UCSD-AML1 (cell line): ENCODE data around the gene MTERF1.
"Not testable (repeated sequence)": the region's sequence is repeated elsewhere in the genome, so short reads cannot be mapped to it uniquely, and the experiment has no call there.

Source experiments
- DNase-seq: peaks from one replicate; lab custom pipeline; 2025; ENCODE audit not compliant: unreplicated experiment; lab: John Stamatoyannopoulos, UW

Gene MTERF1

DNA sequence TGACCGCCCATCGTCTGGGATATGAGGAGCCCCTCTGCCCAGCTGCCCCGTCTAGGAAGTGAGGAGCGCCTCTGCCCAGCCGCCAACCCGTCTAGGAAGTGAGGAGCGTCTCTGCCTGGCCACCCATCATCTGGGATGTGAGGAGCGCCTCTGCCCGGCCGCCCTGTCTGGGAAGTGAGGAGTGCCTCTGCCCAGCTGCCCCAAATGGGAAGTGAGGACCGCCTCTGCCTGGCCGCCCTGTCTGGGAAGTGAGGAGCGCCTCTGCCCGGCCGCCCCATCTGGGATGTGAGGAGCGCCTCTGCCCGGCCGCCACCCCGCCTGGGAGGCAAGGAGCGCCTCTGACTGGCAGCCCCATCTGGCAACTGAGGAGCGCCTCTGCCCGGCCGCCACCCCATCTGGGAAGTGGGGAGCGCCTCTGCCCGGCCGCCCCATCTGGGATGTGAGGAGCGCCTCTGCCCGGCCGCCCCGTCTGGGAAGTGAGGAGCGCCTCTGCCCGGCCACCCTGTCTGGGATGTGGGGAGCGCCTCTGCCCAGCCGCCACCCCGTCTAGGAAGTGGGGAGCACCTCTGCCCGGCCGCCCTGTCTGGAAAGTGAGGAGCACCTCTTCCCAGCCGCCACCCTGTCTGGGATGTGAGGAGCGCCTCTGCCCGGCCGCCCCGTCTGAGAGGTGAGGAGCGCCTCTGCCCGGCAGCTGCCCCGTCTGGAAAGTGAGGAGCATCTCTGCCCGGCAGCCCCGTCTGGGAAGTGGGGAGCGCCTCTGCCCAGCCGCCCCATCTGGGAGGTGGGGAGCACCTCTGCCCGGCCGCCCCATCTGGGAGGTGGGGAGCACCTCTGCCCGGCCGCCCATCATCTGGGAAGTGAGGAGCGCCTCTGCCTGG is 7.1 kb upstream of the MTERF1 start:
- not testable (repeated sequence) for DNase-seq

- no peak for DNase-seq
Measured at GRCh38 chr7:91883676-91884362, 3.3 kb upstream of the MTERF1 start.

GRCh38 chr7:91880016-91880412 is 488 bp downstream of the MTERF1 start:
- DNase-seq = no peak

- no peak for DNase-seq
Measured at GRCh38 chr7:91876391-91877133, 3.9 kb downstream of the MTERF1 start.

DNA sequence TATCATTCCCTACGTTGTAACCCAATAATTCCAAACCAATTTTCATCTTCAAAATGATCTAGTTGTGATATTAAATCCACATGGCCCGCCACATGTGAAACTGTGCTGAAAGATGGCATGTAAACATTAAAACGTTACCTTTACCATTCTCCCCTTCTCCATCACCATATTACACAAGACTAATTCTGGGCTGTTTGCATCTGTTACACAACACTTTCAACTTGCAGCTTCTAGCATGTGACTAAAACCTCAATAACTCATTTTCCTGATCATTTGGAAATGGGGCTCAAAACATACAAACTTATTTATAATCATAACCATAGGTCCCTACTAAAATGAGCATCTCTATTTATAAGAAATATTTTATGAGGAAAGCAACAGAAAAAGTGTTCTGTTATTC is 4.7 kb downstream of the MTERF1 start:
- no peak for DNase-seq

- DNase-seq = no peak
Measured at GRCh38 chr7:91872928-91873327, 7.6 kb downstream of the MTERF1 start.

DNA sequence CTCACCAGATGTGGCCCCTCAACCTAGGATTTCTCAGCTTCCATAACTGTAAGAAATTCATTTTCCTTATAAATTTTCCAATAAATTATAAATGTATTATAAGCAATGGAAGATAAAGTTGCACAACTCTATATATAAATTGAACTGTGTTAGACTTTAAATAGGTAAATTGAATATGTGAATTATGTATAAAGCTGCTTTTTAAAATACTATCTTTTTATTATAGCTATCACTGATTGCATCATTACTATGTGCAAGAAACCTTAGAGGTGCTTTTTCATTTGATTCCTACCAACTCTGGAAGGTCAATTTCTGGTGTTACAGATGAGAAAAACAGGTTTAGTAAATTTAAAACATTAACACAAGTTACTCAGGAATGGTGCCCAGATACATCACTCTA is 8.4 kb downstream of the MTERF1 start:
- no peak for DNase-seq

- no peak for DNase-seq
Measured at GRCh38 chr7:91869661-91870060, 10.8 kb downstream of the MTERF1 start.

DNA sequence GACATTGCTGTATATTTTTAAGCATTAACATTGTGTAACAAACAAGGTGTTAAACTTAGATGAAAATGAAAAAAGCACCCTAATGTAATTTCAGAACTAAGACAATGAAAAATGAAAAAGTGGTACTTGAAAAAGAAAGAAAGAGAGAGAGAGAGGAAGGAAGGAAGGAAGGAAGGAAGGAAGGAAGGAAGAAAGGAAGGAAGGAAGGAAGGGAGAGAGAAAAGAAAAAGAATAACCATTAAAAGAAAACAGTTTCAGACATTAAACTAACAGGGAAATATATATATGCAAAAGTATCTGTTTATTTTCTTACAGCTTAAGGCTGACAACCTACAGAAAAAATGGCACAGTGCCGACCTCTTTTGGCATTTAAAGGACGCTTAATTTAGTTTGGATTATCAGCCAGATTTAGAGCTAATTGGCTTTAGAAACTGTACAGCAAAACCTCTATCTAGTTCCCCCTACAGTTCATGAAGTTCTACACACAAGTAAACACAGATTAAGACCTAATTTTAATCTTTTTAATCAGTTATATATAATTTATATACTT is 13.8 kb downstream of the MTERF1 start:
- DNase-seq = no peak

- DNase-seq = no peak
Measured at GRCh38 chr7:91865511-91865910, 15.0 kb downstream of the MTERF1 start.

DNA sequence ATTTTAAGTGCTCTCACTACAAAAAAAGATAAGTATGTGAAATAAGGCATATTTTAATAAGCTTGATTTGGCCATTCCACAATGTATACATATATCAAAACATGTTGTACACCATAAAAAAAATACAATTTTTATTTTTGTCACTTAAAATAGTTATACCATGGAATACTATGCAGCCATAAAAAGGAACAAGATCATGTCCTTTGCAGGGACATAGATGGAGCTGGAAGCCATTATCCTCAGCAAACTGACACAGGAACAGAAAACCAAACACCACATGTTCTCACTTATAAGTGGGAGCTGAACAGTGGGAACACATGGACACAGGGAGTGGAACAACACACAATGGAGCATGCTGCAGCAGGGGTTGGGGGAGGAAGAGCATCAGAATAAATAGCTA is 15.9 kb downstream of the MTERF1 start:
- not testable (repeated sequence) for DNase-seq

GRCh38 chr7:91864070-91864469 is 16.4 kb downstream of the MTERF1 start:
- DNase-seq = no peak

- DNase-seq = no peak
Measured at GRCh38 chr7:91852263-91852741, 28.2 kb downstream of the MTERF1 start.

DNA sequence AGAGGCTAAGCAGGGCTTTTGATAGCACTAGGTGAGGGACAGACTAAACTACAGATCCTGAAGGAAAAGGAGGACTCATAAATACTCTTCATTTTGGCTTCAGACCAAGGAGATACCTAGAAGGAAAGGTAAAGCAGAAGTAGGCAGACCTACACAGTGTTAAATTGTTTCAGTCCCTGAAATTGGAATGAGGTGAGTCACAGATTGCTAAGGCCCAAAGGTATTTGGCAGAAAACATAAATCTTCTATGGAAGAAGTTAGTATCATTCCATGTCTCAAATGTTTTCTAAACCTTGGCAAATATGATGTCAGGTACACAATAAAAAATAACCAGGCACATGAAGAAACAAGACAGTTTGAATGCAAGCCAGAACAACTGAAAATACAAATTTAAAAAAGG is 30.0 kb downstream of the MTERF1 start:
- DNase-seq = no peak

GRCh38 chr7:91847876-91848588 is 32.5 kb downstream of the MTERF1 start:
- no peak for DNase-seq

DNA sequence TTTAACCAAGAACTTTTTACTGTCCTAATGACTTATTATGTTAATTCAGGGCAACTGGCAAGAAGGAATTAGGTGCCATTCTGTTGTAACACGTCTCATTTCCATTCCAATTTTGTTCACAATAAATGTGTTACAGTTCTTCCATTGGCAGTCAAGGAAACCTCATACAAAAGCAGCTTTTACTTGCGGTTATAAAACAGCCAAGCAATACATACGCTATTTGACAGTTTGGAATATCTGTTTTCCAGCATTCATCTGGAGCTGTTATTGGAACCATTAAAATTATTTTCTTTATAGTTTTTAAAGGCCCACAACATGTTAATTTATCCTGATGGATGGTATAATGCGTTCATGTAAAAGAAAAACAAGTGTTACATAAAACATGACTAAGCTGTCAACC is 33.3 kb downstream of the MTERF1 start:
- no peak for DNase-seq

DNA sequence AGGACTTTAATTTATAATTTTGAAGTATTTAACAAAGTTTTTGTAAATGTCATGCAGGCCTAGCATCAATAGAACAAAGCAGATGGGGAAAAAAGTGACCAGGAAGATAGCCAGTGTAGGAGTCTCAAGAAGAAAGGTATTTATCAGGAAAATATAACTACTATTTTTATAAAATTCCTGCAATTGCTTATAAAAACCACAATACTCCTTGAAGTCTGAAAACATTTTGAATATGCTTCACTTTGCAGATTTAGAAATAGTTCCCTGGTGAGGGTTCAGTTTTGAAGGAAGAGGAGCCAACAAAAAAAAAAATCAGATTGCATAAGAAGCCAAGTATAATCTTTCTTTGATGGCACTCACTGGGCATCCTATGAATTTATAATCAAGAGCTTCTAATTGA is 34.1 kb downstream of the MTERF1 start:
- DNase-seq = no peak

GRCh38 chr7:91843831-91844230 is 36.7 kb downstream of the MTERF1 start:
- DNase-seq = no peak

DNA sequence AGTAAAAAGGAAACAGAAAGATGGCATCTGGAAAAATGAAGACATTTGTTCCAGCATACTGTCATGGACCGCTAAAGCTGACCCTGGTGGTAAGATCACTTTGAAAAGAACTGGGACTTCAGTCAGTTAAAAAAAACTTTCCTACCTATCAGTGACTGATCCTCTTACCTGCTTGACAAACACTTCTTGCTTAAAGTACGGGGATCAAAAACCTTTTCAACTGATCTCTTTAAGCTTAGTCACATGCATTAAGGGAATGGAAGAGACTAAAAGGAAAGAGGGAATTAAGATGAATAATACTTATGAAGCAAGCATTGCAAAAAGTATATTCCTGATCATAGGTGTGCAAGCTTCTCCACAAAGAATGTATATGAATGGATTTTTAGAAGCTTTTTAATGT is 42.1 kb downstream of the MTERF1 start:
- DNase-seq = no peak

DNA sequence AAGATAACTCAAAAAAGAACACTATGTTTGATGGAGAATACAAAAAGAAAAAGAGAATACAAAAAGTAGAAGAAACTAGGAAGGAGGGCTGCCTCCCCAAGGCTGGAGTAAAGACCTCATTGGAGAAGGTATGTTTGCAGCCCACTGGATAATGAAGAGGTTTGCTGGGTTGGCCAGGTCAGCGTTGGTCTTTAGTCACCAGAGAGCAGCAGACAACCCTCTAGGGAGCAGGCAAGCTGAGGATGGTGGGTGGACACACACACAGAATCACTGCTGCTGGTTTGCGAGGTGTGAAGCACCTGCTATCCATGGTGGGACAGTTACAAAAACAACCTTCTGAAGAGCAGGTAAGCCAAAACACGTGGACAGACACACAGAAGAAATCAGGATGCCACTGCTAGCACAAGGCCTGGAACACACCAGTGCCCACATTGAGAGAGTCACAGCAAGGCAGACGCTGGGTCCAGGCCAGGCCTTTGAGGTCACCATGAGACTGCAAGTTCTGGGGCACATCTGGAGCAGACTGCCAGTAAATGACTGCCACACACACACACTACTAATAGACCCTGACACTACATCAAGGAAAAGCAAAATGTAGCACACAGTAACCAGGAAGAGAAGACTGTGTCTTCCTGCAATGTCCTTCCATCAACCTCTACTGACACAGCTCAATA is 43.0 kb downstream of the MTERF1 start:
- no peak for DNase-seq
